Measurements from ENCODE around the gene PPFIA4. TPM values are rescaled to one million over a fixed set of nuclear protein-coding genes. Genes with fewer than 3 reads are reported as not detected.

PPFIA4 gene
- total RNA-seq, 1 donor from 2014 or later, result 33.4 TPM

Other genes with a start within 250 kb of the PPFIA4 start
- 78.7 and 84.6 TPM in 2 replicates for gene KDM5B, start 218.1 kb upstream of the PPFIA4 start, total RNA-seq
- gene PCAT6, start 215.5 kb upstream of the PPFIA4 start, total RNA-seq, result 1.6 TPM in 2 replicates
- 13.1 and 15.5 TPM in 2 replicates for gene RABIF, start 137.3 kb upstream of the PPFIA4 start, total RNA-seq
- gene KLHL12, start 99.3 kb upstream of the PPFIA4 start, total RNA-seq, result 27.7 and 29.2 TPM in 2 replicates
- 79.1 and 79.2 TPM in 2 replicates for gene ADIPOR1, start 68.2 kb upstream of the PPFIA4 start, total RNA-seq
- 19.0 and 20.0 TPM in 2 replicates for gene CYB5R1, start 59.2 kb upstream of the PPFIA4 start, total RNA-seq
- 74.7 and 75.8 TPM in 2 replicates for gene TMEM183A, start 19.1 kb upstream of the PPFIA4 start, total RNA-seq
- not detected in 2 replicates for gene MYOG, start 59.5 kb downstream of the PPFIA4 start, total RNA-seq
- not detected in 2 replicates for gene ADORA1, start 101.2 kb downstream of the PPFIA4 start, total RNA-seq
- not detected in 2 replicates for gene MYBPH, start 149.3 kb downstream of the PPFIA4 start, total RNA-seq
- not detected in 2 replicates for gene CHI3L1, start 160.2 kb downstream of the PPFIA4 start, total RNA-seq
- 0.09 and 0.34 TPM in 2 replicates for gene CHIT1, start 203.2 kb downstream of the PPFIA4 start, total RNA-seq

All from activated T-helper 2 cell treated with anti-CD3 and anti-CD28 coated beads, Interferon-gamma antibody, Interleukin-2, Interleukin-4, amounts not matched to agents 10 μg/mL and 5 μg/mL and 100 μg/mL, durations not matched to agents 14 hours and 24 hours and 36 hours (primary cell).